Hippocampal formation (tissue), 2 donors: ENCODE data around the gene APRT.
A peak's percentile ranks its signal among the peaks of the same experiment; 100 is the strongest.

ENCODE experiments used
- DNase-seq, 2 donors: peaks; one replicate each; lab custom pipeline; 2025; lab: John Stamatoyannopoulos, UW

The APRT gene

GRCh38 chr16:88811769-88812512 is at the start of gene APRT:
APRT (minus strand) TSS chr16:88811928; CDS start chr16:88811899, 29 bp downstream.
- DNase-seq: peak; percentile 85 to 89

GRCh38 chr16:88861359-88861758 is 49.6 kb upstream of the APRT start:
- no peak for DNase-seq

- DNase-seq: no peak
Measured at GRCh38 chr16:88859381-88860091, 47.8 kb upstream of the APRT start.

- DNase-seq: peak; percentile 35 to 71
Measured at GRCh38 chr16:88857728-88858339, 46.1 kb upstream of the APRT start.

GRCh38 chr16:88856828-88857727 is 45.4 kb upstream of the APRT start, which contains the start of the genes GALNS and TRAPPC2L:
GALNS (minus strand) TSS chr16:88856947; CDS start chr16:88856877, 70 bp downstream.
TRAPPC2L (plus strand) TSS chr16:88857127; CDS start chr16:88857151, 24 bp downstream.
- DNase-seq: peak; percentile 94 to 98

- no peak for DNase-seq
Measured at GRCh38 chr16:88856122-88856827, 44.5 kb upstream of the APRT start.

GRCh38 chr16:88855736-88856121 is 44.0 kb upstream of the APRT start:
- DNase-seq: no peak

- no peak for DNase-seq
Measured at GRCh38 chr16:88855176-88855575, 43.4 kb upstream of the APRT start.

GRCh38 chr16:88854306-88855111 is 42.8 kb upstream of the APRT start:
- no peak for DNase-seq

- no peak for DNase-seq
Measured at GRCh38 chr16:88853325-88853941, 41.7 kb upstream of the APRT start.

- no peak for DNase-seq
Measured at GRCh38 chr16:88851616-88852015, 39.9 kb upstream of the APRT start.

- no peak for DNase-seq
Measured at GRCh38 chr16:88850531-88851199, 38.9 kb upstream of the APRT start.

- DNase-seq: no peak
Measured at GRCh38 chr16:88848557-88848956, 36.8 kb upstream of the APRT start.

GRCh38 chr16:88847654-88848053 is 35.9 kb upstream of the APRT start:
- DNase-seq: no peak

GRCh38 chr16:88846088-88846487 is 34.4 kb upstream of the APRT start:
- DNase-seq: no peak

GRCh38 chr16:88844419-88845036 is 32.8 kb upstream of the APRT start:
- no peak for DNase-seq

- DNase-seq: no peak
Measured at GRCh38 chr16:88843256-88843655, 31.5 kb upstream of the APRT start.

GRCh38 chr16:88842806-88843205 is 31.1 kb upstream of the APRT start:
- no peak for DNase-seq

- no peak for DNase-seq
Measured at GRCh38 chr16:88842308-88842756, 30.6 kb upstream of the APRT start.
